GM21447 (cell line): ENCODE measurements around the gene KCNQ2.

Experiments used
- ATAC-seq: cut with Tn5 transposase; IDR thresholded peaks from one replicate; pipeline ENCODE4 v1.9.1; 2021; ENCODE audit not compliant: unreplicated experiment

KCNQ2 gene

DNA sequence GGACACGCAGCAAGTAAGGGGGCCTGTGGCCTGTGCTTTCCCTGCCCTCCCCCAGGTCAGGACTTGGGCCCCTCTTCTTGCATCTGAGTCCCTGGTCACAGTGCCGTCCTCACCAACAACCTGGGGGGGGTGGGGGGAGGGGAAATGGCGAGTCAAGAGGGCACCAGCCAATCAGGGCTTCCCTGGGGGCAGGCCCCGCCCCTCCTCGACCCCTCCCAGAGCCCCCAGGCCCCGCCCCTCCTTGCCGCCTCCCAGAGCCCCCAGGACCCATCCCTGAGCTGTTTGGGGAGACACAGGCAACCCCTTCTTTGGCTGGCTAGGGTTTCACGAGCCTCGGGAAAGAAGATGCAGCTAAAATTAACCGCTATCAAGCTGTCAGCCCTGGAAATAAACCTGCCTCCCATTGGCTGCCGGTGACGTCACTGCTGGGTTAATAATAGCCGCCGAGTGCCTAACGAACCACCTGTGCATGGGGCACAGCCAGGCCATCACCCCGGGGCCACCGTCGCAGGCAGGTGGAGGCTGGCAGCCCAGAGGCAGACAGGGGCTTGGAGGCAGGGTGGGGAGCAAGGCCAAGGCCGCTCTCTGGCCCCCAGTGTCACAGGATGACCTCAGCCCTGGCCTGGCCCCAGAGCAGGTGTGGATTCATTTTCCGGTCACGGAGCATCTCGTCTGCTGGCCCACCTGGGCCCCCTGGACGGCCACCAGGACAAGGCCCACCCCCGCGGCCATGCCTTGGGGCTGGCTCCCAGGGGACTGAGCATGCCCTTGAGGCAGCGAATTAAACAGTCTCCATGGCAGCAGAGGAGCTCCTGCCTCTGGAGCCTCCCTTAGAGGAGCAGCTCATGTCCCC, 29.6 kb upstream of the KCNQ2 start:
- no peak for ATAC-seq

DNA sequence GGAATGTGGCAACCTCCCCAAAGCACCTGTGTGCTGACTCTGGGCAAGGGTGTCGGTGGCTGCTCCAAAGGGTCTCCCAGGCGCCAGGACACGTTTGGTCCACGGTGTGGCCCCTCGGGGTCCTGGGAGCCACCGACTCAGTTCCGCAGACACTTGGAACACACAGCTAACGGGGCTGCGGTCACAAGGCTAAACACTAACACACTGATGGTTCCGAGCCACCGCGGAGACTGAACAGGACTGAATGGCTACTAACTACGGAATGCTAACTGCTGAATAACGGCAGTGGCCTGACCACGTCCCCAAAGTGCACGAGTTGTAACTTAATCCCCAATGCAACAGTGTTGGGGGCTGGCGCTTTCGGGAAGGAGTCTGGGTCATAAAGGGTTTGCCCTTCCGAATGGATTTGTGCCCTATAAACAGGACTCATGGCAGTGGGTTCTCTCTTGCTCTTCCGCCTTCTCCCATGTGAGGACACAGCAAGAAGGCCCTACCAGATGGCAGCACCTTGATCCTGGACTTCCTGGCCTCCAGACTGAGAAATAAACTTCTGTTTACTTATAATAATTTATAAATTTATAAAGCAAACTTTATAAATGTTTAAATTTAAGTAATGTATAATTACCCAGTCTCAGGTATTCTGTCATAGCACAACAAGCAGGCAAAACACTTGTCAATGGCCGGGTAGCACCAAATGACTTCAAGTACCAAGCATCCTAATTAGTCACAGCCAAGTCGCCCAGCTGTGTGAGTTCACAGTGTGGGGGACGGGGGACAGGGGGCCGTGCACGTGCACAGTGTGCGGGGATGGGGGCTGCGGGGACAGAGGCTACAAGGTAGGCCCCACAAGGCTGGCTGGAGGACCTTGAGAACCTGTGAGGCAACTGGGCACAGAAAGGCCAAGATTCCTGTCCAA, 28.7 kb upstream of the KCNQ2 start:
- no peak for ATAC-seq

DNA sequence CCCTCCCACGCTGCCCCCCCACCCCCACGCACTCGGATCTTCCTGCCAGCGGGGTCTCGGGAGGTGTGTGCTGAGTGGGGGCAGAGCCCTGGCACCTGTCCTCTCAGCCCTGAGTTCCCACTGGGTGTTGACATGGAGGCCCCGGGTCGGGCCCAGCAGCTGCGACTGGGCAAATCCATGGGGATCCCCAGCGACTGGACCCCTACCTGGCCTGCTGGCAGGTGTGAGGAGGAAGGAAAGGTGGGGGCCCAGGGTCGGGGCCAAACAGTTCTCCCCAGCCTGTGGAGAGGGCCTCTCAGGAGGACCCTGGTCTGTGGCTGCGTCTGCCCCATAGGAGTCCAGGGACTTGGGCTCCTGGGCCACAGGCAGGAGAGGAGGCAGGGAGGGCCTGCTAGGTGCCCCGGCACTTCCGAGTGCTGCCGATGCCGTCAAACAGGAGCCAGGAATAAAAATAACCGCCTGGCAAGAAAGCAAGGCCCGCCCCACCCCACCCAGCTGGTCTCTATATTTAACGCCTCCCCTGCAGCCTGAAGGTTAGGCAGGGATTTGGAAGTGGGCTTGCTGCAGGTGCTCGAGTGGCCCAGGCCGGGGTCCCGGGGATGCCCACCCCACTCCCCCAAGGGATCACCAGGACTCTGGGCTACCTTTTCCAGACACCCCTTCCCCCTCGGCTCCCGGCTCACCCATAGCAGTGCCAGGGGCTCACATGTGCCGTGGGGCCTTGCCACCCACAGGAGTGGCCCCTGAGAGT, 27.9 kb upstream of the KCNQ2 start:
- no peak for ATAC-seq

DNA sequence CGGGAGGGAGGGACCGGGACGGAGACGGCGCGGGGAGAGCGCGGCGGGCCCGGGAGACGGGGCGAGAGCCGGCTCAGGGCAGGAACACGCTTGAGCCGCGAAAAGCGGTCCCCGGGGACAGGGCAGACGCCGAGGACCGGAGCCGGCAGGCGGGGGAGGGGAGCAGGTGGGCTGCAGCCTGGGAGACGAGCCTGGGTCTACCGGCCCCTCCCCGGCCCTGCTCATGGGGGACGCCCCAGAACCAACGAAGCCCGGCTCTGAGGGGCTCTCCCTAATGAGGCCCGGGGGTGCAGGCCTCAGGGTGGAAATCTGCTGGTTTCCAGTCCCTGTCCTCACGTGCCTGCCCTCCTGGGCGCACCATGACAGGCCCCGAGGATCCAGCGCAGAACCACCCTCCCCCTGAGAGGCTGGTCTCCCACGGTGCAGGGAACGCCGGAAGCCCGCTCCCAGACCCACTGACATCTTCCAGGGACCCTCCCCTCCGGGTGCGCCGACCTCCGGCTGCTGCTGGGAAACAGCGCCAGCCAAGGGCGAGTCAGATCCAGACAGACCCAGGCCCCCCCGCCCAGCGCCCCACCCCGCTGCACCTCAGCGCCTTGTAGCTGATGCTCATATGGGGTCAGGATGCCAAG, 27.0 kb upstream of the KCNQ2 start:
- no peak for ATAC-seq

DNA sequence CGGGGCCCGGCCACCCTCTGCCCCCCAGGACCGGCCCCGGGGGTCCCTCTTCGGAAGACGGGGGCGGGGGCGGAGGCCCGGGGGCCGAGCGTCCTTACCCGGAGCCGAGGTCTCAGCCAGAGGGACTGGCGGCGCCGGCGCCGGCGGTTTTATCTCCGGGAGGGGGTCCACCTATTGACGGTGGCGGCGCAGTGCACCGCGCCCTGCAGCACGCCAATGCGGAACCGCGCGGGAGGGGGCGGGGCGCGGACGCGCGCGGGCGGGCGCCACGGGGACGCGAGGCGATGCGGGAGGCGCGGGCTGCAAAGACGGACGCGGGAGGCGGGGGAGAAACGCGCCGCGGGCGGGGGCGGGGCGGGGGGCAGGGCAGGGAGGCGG, 26.5 kb upstream of the KCNQ2 start, which contains the start of gene EEF1A2:
EEF1A2 (minus strand) TSS at position 124 of the 378 bp plus-strand sequence. CDS start 1,320 bp downstream, outside the sequence.
- no peak for ATAC-seq

DNA sequence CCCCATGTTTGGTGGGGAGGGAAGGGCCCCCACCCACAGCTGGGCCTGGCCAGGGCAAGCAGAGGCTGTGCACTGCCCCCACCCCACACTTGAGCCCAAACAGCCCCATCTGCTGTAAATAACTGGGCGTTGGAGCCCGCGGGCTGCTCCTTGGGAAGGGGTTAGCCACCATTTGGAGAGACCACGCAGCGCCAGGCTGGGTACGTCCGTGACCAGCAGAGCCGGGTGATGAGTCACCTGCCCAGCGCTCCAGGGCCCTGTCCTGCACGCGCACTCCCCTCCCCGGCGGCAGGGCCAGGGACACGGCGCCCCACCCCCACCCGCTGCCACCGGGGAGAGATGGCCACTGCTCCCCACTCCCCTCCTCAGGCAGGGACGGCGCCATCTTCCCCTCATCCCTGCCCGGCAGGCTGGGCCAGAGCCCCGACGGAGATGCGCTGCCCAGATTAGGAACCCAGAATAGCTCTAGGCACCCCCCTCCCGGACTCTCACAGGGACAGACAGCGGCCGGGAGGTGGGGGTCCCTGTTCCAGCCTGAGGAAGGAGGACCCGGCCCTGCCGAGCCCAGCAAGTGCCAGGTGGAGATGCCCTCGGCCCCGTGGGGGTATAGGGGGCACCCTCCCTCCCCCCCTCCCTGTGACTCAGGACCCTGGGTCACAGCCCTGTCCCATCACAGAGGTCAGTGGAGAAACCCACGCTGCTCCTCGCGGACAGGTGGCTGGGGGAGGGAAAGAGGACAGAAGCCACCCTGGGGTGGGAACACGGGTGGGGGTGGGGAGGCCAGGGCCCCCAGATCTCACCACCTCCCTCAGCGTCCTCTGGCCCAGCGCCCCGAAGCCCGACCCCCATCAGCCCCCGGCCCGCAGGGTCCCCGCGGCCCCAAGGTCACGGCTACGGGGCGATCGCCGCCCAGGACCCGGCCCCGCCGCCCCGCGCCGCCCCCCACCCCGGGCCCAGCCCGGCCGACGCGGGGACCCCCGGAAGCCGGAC, 25.8 kb upstream of the KCNQ2 start:
- ATAC-seq, result no peak

DNA sequence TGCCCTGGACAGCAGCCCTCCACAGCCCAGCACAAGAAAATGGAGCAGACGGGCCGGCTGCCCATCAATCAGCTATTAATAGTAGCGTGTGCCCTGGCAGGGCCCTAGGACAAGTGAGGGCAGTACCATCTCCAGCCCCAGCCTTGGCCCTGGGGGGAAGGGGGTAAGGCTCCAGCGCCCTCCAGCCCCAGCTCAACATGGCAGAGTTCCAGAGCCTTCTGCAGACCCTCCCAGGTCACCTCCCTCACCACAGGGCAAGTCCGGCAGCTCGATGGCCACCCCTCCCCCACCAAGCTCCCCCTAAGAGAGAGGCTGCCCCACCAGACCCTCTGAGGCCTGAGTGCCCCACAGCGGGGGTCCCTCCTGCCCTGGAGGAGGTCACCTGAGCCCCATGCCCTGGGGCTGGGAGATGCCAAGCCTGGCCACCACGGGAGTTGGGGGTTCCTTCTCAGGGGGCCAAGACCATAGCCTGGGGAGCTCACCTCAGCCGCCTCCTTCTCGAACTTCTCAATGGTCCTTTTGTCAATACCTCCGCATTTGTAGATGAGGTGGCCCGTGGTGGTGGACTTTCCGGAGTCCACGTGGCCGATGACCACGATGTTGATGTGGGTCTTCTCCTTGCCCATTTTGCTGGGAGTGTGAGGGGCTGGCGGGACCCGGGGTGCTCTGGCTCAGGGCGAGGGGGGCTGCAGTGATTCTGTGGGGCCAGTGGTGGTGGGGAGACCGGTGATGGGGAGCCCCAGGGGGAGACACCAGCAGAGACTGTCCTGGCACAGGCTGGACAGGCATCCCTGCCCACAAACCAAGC, 24.9 kb upstream of the KCNQ2 start:
- ATAC-seq, result no peak

DNA sequence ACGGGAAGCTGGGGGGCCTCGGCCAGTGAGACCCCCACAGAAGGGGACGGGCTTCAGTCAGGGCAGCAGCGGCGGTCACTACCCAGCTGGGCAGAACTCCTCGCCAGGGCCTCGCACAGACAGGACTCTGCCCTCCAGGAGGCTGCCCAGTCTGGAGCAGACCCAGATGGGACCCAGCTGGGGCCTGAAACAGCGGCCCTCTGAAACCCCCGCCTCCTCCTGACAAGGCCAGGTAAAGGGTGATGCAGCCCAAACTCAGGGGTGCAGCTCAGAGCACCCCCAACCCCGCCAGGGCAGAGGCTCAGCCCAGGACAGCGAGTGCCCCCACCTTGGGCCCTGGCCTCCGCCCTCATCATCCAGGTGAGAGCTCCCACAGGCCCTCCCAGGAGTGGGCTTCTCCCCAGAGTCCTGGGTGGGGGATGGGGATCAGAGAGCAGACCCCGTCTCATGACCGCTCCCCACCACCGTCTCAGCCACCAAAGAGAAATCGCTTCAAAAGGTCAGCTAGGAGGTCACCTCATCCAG, 24.2 kb upstream of the KCNQ2 start:
- no peak for ATAC-seq

DNA sequence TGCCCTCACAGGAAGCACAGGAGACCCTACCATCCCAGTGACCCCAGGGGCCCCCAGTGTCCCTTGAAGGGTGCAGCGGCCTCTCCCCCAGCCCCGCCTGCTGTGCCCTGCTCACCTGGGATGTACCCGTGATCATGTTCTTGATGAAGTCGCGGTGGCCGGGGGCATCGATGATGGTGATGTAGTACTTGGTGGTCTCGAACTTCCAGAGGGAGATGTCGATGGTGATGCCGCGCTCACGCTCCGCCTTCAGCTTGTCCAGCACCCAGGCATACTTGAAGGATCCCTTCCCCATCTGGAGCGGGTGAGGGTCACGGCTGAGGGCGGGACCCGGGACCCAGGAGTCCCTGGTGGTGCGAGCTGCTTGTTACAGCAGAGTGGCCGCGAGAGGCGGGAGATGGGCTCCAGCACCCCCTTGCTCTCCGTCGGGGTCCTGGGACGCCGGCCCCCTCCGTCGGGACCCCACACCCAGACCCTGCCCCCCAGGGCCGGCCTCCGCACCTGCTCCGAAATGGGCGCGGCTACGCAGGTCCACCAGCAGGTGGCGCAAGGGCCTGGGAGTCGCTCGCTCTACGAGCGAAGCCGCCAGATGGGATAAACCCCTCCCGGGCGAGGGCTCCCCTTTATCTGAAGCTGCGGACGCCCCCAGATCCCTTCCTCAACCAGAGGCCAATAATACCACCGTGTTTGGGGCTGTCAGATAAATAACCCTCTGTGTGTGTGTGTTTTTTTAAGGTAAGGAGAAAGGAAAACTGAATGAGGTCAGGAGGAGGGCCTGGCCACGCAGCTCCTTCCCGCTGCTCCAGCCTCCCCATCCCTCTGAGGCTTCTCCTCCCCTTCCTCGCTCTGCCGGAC, 23.5 kb upstream of the KCNQ2 start:
- ATAC-seq, result no peak

DNA sequence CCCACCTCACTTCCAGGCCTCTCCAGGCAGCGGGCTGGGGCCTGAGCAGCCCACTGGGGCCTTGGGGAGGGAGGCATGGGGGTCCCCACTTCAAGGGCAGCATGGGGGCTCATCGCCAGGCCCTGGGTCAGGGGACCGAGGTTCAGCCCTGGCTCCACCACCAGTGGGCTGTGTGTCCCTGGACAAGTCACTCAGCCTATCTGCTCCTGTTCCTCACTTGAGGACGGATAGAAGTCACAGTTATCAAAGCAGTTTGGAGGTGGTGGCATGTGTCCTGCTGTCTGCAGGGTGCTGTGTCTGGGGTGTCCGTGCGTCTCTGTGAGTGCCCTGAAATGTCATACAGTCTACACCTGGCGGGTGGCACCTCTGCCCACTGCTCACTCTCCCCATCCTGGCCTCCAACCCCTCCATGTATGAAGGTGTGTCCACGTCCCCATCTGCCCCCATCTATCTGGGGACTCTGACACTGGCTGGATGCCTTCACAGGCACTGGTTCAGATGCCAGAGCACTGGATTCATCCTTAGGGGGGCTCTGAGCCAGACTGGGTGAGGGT, 22.8 kb upstream of the KCNQ2 start:
- no peak for ATAC-seq

DNA sequence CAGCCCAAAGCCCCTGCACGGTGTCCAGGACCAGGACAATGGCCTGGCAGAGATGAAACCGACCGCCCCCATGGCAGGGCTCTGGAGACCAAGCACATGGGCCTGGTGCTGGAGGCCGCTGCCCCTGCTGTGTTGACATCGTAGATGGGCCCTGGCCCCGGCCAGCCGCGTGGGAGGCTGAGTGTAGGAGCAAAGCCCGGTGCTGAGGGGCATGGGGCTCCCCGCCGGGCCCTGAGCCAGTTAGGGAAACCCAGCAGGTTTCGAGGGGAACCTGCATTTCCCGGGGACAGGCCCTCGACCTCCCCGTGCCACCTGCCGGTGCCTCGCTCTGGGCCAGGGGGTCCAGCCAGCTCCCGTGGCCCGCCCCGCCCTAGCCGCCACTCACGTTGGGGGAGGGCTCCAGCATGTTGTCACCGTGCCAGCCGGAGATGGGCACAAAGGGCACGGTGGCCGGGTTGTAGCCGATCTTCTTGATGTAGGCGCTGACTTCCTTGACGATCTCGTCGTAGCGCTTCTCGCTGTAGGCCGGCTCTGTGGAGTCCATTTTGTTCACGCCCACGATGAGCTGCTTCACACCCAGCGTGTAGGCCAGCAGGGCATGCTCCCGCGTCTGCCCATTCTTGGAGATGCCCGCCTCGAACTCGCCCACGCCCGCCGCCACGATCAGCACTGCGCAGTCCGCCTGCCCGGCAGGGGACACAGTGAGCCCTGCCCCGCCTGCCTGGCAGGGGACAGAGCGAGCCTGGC, 22.1 kb upstream of the KCNQ2 start:
- no peak for ATAC-seq

DNA sequence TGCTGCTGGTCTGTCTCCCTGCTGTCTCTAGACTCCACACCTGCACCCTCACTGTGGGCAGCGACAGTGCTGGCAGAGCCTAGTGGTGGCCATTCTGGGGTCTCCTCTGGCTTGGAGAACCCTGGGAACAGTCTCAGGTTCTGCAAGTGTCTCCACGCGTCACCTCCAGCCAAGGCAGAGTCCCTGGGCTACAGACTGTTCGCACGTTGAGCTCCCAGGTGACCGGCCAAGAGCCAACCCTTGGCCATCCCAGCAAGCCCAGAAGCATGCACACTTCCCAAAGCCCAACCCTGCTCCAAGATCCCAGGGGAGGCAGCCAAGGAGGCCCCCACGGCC, 21.6 kb upstream of the KCNQ2 start:
- ATAC-seq, result no peak

DNA sequence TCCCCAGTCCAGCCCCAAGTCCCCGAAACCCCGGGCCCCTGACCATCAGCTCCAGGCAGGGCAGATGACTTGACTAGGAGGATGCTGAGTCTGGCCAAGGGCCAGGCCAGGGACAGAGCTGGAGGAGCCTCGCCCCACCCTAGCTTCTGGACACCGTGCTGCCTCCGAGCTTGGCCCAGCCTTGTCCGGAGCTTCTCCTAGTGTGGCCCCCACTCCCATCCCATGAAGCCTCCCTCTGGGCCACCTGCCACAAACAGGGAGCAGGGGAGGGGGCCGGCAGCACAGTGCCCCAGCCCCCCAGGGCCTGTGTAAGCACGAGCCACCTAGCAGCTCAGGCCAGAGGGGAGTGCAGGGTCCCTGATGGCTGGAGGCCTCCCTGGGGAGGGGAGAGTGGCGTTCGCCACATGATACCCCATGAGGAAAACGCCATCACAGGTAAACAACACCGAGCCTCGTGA, 21.1 kb upstream of the KCNQ2 start:
- ATAC-seq, result no peak

DNA sequence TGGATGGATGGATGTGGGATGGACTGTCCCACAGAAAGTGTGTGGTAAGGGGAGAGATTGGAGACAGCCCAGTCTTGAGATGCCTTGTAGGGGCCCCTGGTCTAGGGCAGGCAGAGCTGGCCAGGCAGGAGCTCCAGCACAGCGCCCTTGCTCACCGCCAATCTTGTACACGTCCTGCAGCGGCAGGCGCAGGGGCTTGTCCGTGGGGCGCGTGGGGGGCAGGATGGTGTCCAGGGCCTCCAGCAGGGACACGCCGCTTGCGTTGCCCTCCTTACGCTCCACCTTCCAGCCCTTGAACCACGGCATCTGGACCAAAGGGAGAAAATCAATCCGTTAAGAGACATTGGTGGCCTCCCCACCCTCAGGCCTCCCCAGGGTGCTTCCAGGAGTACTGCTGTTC, 20.5 kb upstream of the KCNQ2 start:
- ATAC-seq, result no peak

DNA sequence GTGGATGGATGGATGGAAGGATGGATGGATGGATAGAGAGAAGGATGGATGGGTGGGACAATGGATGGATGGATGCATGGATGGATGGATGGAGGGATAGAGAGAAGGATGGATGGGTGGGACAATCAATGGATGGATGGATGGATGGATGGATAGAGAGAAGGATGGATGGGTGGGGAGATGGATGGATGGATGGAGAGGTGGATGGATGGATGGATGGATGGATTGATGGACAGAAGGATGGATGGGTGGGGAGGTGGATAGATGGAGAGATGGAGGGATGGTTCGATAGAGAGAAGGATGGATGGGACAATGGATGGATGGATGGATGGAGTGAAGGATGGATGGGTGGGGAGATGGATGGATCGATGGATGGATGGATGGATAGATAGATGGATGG, 20.1 kb upstream of the KCNQ2 start:
- no peak for ATAC-seq

DNA sequence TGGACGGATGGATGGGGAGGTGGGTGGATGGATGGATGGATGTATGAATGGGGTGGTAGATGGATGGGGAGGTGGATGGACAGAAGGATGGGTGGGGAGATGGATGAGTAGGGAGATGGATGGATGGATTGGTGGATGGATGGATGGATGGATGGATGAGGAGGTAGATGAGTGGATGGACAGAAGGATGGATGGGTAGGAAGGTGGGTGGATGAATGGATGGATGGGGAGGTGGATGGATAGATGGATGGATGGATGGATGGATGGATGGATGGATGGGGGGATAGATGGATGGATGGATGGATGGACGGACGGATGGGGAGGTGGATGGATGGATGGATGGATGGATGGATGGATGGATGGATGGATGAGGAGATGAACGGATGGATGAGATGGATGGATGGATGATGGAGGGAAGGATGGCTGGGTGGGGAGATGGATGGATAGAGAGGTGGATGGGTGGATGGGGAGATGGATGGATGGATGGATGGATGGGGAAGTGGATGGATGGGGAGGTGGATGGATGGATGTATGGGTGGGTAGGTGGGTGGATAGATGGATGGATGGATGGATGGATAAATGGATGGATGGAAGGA, 19.3 kb upstream of the KCNQ2 start:
- ATAC-seq, result no peak
